Renal cortical epithelial cell (primary cell): ENCODE results near the gene OR8K5. TPM values are rescaled to one million over a fixed set of nuclear protein-coding genes. Genes with fewer than 3 reads are reported as not detected.
"Not testable (repeated sequence)": the region's sequence is repeated elsewhere in the genome, so short reads cannot be mapped to it uniquely, and the experiment has no call there.

Experiments
- DNase-seq: peaks from one replicate; pipeline ENCODE4 v3.0.0-alpha.2; 2011; ENCODE audit warnings: low read depth
- total RNA-seq: library from RNA; depleted of rRNA; stranded (reverse); fragments of >200 nt; gene quantifications from 2 replicates; pipeline ENCODE4 v1.2.3, GENCODE V29; 2014

Gene OR8K5
- not detected in 2 replicates for total RNA-seq

- no peak for DNase-seq
These were observed at the start of gene OR8K5 for GRCh38 chr11:56160217-56160616. Gene OR8K5 (minus strand): TSS chr11:56160317. CDS start chr11:56160317, 0 bp downstream.

GRCh38 chr11:56207790-56208189 is 47.7 kb upstream of the OR8K5 start:
- DNase-seq = no peak

- no peak for DNase-seq
These were observed 37.2 kb upstream of the OR8K5 start for GRCh38 chr11:56197367-56197766.

- no peak for DNase-seq
These were observed 36.6 kb upstream of the OR8K5 start for GRCh38 chr11:56196705-56197104.

- DNase-seq = no peak
These were observed 28.5 kb upstream of the OR8K5 start for GRCh38 chr11:56188602-56189001.

GRCh38 chr11:56183459-56183858 is 23.3 kb upstream of the OR8K5 start:
- DNase-seq = no peak

- DNase-seq = no peak
These were observed 16.2 kb upstream of the OR8K5 start, which contains the start of gene OR5J2 for GRCh38 chr11:56176318-56176717. Gene OR5J2 (plus strand): TSS chr11:56176618. CDS start chr11:56176618, 0 bp downstream.

GRCh38 chr11:56172256-56172830 is 12.2 kb upstream of the OR8K5 start:
- DNase-seq = no peak

- no peak for DNase-seq
These were observed 3.7 kb upstream of the OR8K5 start for GRCh38 chr11:56163804-56164203.

GRCh38 chr11:56152333-56152732 is 7.8 kb downstream of the OR8K5 start:
- no peak for DNase-seq

- no peak for DNase-seq
These were observed 8.7 kb downstream of the OR8K5 start for GRCh38 chr11:56151376-56151775.

- DNase-seq = not testable (repeated sequence)
These were observed 16.4 kb downstream of the OR8K5 start for GRCh38 chr11:56143681-56144080.

- no peak for DNase-seq
These were observed 19.9 kb downstream of the OR8K5 start, which contains the start of gene OR8J3 for GRCh38 chr11:56140151-56140661. Gene OR8J3 (minus strand): TSS chr11:56140201. CDS start chr11:56137718, 2,483 bp downstream.

- no peak for DNase-seq
These were observed 38.0 kb downstream of the OR8K5 start, which contains the start of gene OR8H3 for GRCh38 chr11:56122073-56122472. Gene OR8H3 (plus strand): TSS chr11:56122373. CDS start chr11:56122373, 0 bp downstream.

Other genes starting within 250 kb of the OR8K5 start
- gene OR5W2, start 245.7 kb downstream of the OR8K5 start, total RNA-seq = not detected in 2 replicates
- not detected in 2 replicates for gene OR5I1, start 223.9 kb downstream of the OR8K5 start, total RNA-seq
- gene OR10AG1, start 190.4 kb downstream of the OR8K5 start, total RNA-seq = not detected in 2 replicates
- gene OR5F1, start 165.7 kb downstream of the OR8K5 start, total RNA-seq = not detected in 2 replicates
- not detected in 2 replicates for gene OR5AS1, start 132.7 kb downstream of the OR8K5 start, total RNA-seq
- not detected in 2 replicates for gene OR8I2, start 67.0 kb downstream of the OR8K5 start, total RNA-seq
- not detected in 2 replicates for gene OR8H2, start 56.6 kb downstream of the OR8K5 start, total RNA-seq
- gene OR8H3, start 37.9 kb downstream of the OR8K5 start, total RNA-seq = not detected in 2 replicates
- not detected in 2 replicates for gene OR8J3, start 20.1 kb downstream of the OR8K5 start, total RNA-seq
- gene OR5J2, start 16.3 kb upstream of the OR8K5 start, total RNA-seq = not detected in 2 replicates
- gene OR5T2, start 73.9 kb upstream of the OR8K5 start, total RNA-seq = not detected in 2 replicates
- not detected in 2 replicates for gene OR5T3, start 91.9 kb upstream of the OR8K5 start, total RNA-seq
- gene OR5T1, start 113.8 kb upstream of the OR8K5 start, total RNA-seq = not detected in 2 replicates
- gene OR8H1, start 131.9 kb upstream of the OR8K5 start, total RNA-seq = not detected in 2 replicates
- gene OR8K3, start 154.8 kb upstream of the OR8K5 start, total RNA-seq = not detected in 2 replicates
- not detected in 2 replicates for gene OR8K1, start 185.7 kb upstream of the OR8K5 start, total RNA-seq
- not detected in 2 replicates for gene OR8J1, start 194.0 kb upstream of the OR8K5 start, total RNA-seq
- not detected in 2 replicates for gene OR8U1, start 215.3 kb upstream of the OR8K5 start, total RNA-seq